HTR-8/SVneo (cell line): ENCODE data around the gene YPEL4.
A peak's percentile ranks its signal among the peaks of the same experiment; 100 is the strongest.

Experiments used
- DNase-seq: peaks from one replicate; pipeline ENCODE4 v3.0.0; 2011; ENCODE audit warnings: low spot score, mixed read lengths; ENCODE audit not compliant: insufficient read length
- FAIRE-seq: peaks from 2 replicates; lab custom pipeline; 2011; peaks lifted over from hg19 to GRCh38; lab: Jason Lieb, UNC

The YPEL4 gene

GRCh38 chr11:57637626-57638004 is 12.1 kb downstream of the YPEL4 start:
- DNase-seq = peak; percentile 65

GRCh38 chr11:57635246-57635645 is 14.5 kb downstream of the YPEL4 start:
- FAIRE-seq (no peak), DNase-seq (no peak)

More at GRCh38 chr11:57637626-57638004, 12.1 kb downstream of the YPEL4 start:
- peak; percentile 84 for FAIRE-seq

- DNase-seq (no peak), FAIRE-seq (no peak)
These were observed 15.4 kb downstream of the YPEL4 start for GRCh38 chr11:57634311-57634710.

GRCh38 chr11:57633394-57634070 is 16.2 kb downstream of the YPEL4 start:
- FAIRE-seq (no peak), DNase-seq (no peak)

GRCh38 chr11:57632116-57632515 is 17.6 kb downstream of the YPEL4 start:
- DNase-seq = no peak
- no peak for FAIRE-seq

- DNase-seq = no peak
These were observed 19.5 kb downstream of the YPEL4 start for GRCh38 chr11:57630171-57630570.

GRCh38 chr11:57626895-57627294 is 22.8 kb downstream of the YPEL4 start:
- FAIRE-seq = no peak

More at GRCh38 chr11:57630171-57630570, 19.5 kb downstream of the YPEL4 start:
- FAIRE-seq = no peak

GRCh38 chr11:57624864-57625263 is 24.8 kb downstream of the YPEL4 start:
- DNase-seq = no peak

More at GRCh38 chr11:57626895-57627294, 22.8 kb downstream of the YPEL4 start:
- no peak for DNase-seq

GRCh38 chr11:57622263-57622662 is 27.4 kb downstream of the YPEL4 start:
- FAIRE-seq = no peak

More at GRCh38 chr11:57624864-57625263, 24.8 kb downstream of the YPEL4 start:
- FAIRE-seq = no peak

GRCh38 chr11:57620467-57620866 is 29.2 kb downstream of the YPEL4 start:
- no peak for DNase-seq
- no peak for FAIRE-seq

More at GRCh38 chr11:57622263-57622662, 27.4 kb downstream of the YPEL4 start:
- no peak for DNase-seq

GRCh38 chr11:57619331-57619730 is 30.4 kb downstream of the YPEL4 start:
- DNase-seq = no peak
- FAIRE-seq = no peak

- FAIRE-seq = no peak
- DNase-seq = no peak
These were observed 31.3 kb downstream of the YPEL4 start for GRCh38 chr11:57618438-57618837.

GRCh38 chr11:57616595-57616994 is 33.1 kb downstream of the YPEL4 start:
- FAIRE-seq = no peak

GRCh38 chr11:57615308-57615707 is 34.4 kb downstream of the YPEL4 start:
- DNase-seq (no peak), FAIRE-seq (no peak)

More at GRCh38 chr11:57616595-57616994, 33.1 kb downstream of the YPEL4 start:
- DNase-seq = no peak

GRCh38 chr11:57614234-57614772 is 35.4 kb downstream of the YPEL4 start:
- no peak for DNase-seq
- FAIRE-seq = no peak

GRCh38 chr11:57610170-57610569 is 39.5 kb downstream of the YPEL4 start:
- DNase-seq (no peak), FAIRE-seq (no peak)

- DNase-seq (no peak), FAIRE-seq (no peak)
These were observed 44.7 kb downstream of the YPEL4 start for GRCh38 chr11:57605028-57605420.

GRCh38 chr11:57604296-57605027 is 45.2 kb downstream of the YPEL4 start:
- DNase-seq = no peak
- no peak for FAIRE-seq

GRCh38 chr11:57601297-57601696 is 48.4 kb downstream of the YPEL4 start:
- DNase-seq = no peak
- FAIRE-seq = no peak

- DNase-seq (no peak), FAIRE-seq (peak; percentile 74)
These were observed 50.3 kb downstream of the YPEL4 start for GRCh38 chr11:57599381-57599780.

- DNase-seq (no peak), FAIRE-seq (no peak)
These were observed 50.9 kb downstream of the YPEL4 start for GRCh38 chr11:57598831-57599155.
